Mononuclear cell (primary cell): ENCODE results near the gene THRA. TPM values are rescaled to one million over a fixed set of nuclear protein-coding genes. Genes with fewer than 3 reads are reported as not detected.
"Not testable (repeated sequence)": the region's sequence is repeated elsewhere in the genome, so short reads cannot be mapped to it uniquely, and the experiment has no call there.

ENCODE experiments used
- H3K27me3 ChIP-seq: 2 replicates; pipeline ENCODE4 v1.6.0; 2011; ENCODE audit warnings: low read length, control low read depth; ENCODE audit not compliant: insufficient read depth
- H3K4me1 ChIP-seq: 2 replicates; pipeline ENCODE4 v1.5.1; 2011; ENCODE audit warnings: mild to moderate bottlenecking, low read length, control low read depth; ENCODE audit not compliant: insufficient read depth
- H3K4me3 ChIP-seq: 2 replicates; pipeline ENCODE4 v1.5.1; 2011; ENCODE audit warnings: mild to moderate bottlenecking, low read length, moderate library complexity
- H3K9me3 ChIP-seq: 2 replicates; pipeline ENCODE4 v1.5.1; 2011; ENCODE audit warnings: low read depth, mild to moderate bottlenecking, control low read depth, low read length
- total RNA-seq: library from RNA; depleted of rRNA; stranded (reverse); fragments of >200 nt; gene quantifications from one replicate; pipeline ENCODE4 v1.2.3, GENCODE V29; 2012

Gene THRA
- total RNA-seq, 1 donor: 39.0 TPM

- Histone ChIP-seq H3K4me3 (peak within 1 kb of the TSS; percentile 75), H3K27me3 (no peaks in the 10 kb centered on the region), H3K4me1 (peaks cover 40% of the 10 kb centered on the region), H3K9me3 (no peaks in the 10 kb centered on the region)
Measured at GRCh38 chr17:40121181-40122135, 58.7 kb downstream of the THRA start, which contains the start of gene MSL1. Gene MSL1, plus strand, starts transcription at chr17:40121971. Its CDS starts 642 bp downstream, at chr17:40122613.

GRCh38 chr17:40122136-40122998, 59.6 kb downstream of the THRA start:
- peaks cover 40% of the 10 kb centered on the region for H3K4me1 ChIP-seq
- peak overlapping the region; percentile 75 for H3K4me3 ChIP-seq

GRCh38 chr17:40122999-40123810, 60.4 kb downstream of the THRA start:
- no peaks in the 10 kb centered on the region for H3K9me3 ChIP-seq
- peak overlapping the region; percentile 75 for H3K4me3 ChIP-seq
- H3K4me1 ChIP-seq: peaks cover 34% of the 10 kb centered on the region
- H3K27me3 ChIP-seq: no peaks in the 10 kb centered on the region

More at GRCh38 chr17:40122136-40122998, 59.6 kb downstream of the THRA start:
- H3K27me3 ChIP-seq: no peaks in the 10 kb centered on the region
- no peaks in the 10 kb centered on the region for H3K9me3 ChIP-seq

GRCh38 chr17:40123811-40124114, 61.0 kb downstream of the THRA start:
- no peaks in the 10 kb centered on the region for H3K27me3 ChIP-seq
- peak overlapping the region; percentile 75 for H3K4me3 ChIP-seq
- H3K4me1 ChIP-seq: peaks cover 34% of the 10 kb centered on the region
- no peaks in the 10 kb centered on the region for H3K9me3 ChIP-seq

- H3K4me3 ChIP-seq: peak overlapping the region; percentile 75
- H3K9me3 ChIP-seq: no peaks in the 10 kb centered on the region
- H3K4me1 ChIP-seq: peaks cover 42% of the 10 kb centered on the region
- no peaks in the 10 kb centered on the region for H3K27me3 ChIP-seq
Measured at GRCh38 chr17:40124279-40125141, 61.7 kb downstream of the THRA start.

GRCh38 chr17:40129498-40129897, 66.7 kb downstream of the THRA start:
- H3K27me3 ChIP-seq: no peaks in the 10 kb centered on the region
- peaks cover 38% of the 10 kb centered on the region for H3K4me1 ChIP-seq
- no peaks in the 10 kb centered on the region for H3K9me3 ChIP-seq
- H3K4me3 ChIP-seq: no peak overlapping the region

GRCh38 chr17:40130352-40131042, 67.7 kb downstream of the THRA start:
- Histone ChIP-seq H3K27me3 (no peaks in the 10 kb centered on the region), H3K9me3 (no peaks in the 10 kb centered on the region), H3K4me3 (no peak overlapping the region), H3K4me1 (peaks cover 35% of the 10 kb centered on the region)

- Histone ChIP-seq H3K4me1 (peaks cover 40% of the 10 kb centered on the region), H3K9me3 (no peaks in the 10 kb centered on the region)
Measured at GRCh38 chr17:40134184-40134583, 71.4 kb downstream of the THRA start.

GRCh38 chr17:40135817-40136216, 73.1 kb downstream of the THRA start:
- no peak overlapping the region for H3K4me3 ChIP-seq
- peaks cover 32% of the 10 kb centered on the region for H3K4me1 ChIP-seq
- H3K9me3 ChIP-seq: no peaks in the 10 kb centered on the region
- no peaks in the 10 kb centered on the region for H3K27me3 ChIP-seq

More at GRCh38 chr17:40134184-40134583, 71.4 kb downstream of the THRA start:
- H3K27me3 ChIP-seq: no peaks in the 10 kb centered on the region
- H3K4me3 ChIP-seq: no peak overlapping the region

GRCh38 chr17:40139566-40140058, 76.8 kb downstream of the THRA start:
- peak overlapping the region; percentile 79 for H3K4me3 ChIP-seq
- no peaks in the 10 kb centered on the region for H3K9me3 ChIP-seq
- H3K27me3 ChIP-seq: no peaks in the 10 kb centered on the region
- H3K4me1 ChIP-seq: peaks cover 32% of the 10 kb centered on the region

- H3K4me1 ChIP-seq: peaks cover 32% of the 10 kb centered on the region
- not testable (repeated sequence) for H3K27me3 ChIP-seq, H3K9me3 ChIP-seq, H3K4me3 ChIP-seq
Measured at GRCh38 chr17:40143166-40143565, 80.4 kb downstream of the THRA start.
